Epithelial cell of esophagus (primary cell): ENCODE results near the gene GPR61.

Experiments
- DNase-seq: peaks from one replicate; pipeline ENCODE4 v3.0.0; 2010; ENCODE audit warnings: low read depth
- H3K4me3 ChIP-seq: 2 replicates; pipeline ENCODE4 v1.5.1; 2011; ENCODE audit warnings: mild to moderate bottlenecking, low read length, control low read depth
- TF ChIP-seq, protein P1 (sequence below): IDR thresholded peaks from 2 replicates; pipeline ENCODE4 v1.5.1; 2011; ENCODE audit warnings: low read depth, mild to moderate bottlenecking, low read length, control low read depth, inconsistent platforms; ENCODE audit not compliant: insufficient read depth; ENCODE audit errors: missing control alignments

GPR61 gene

DNA sequence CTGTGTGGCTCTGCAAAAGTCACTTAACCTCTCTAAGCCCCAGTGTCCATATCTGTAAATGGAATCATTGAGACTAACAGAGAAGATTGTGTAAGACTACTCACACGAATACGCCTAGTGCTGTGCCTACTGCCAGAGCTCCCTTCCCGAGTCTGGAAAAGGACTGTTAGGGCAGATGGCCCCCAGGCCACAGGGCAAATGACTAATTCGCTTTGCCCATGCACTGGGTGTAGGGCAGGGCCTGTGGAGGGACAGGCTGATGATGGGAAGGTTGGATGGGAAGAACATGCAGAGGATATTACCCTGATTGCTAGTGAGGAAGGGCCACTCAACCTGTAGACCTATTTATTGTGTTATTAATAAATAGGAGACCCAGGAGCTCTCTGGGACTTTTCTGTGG lies 4.2 kb upstream of the GPR61 start:
- TF ChIP-seq, protein P1, sequence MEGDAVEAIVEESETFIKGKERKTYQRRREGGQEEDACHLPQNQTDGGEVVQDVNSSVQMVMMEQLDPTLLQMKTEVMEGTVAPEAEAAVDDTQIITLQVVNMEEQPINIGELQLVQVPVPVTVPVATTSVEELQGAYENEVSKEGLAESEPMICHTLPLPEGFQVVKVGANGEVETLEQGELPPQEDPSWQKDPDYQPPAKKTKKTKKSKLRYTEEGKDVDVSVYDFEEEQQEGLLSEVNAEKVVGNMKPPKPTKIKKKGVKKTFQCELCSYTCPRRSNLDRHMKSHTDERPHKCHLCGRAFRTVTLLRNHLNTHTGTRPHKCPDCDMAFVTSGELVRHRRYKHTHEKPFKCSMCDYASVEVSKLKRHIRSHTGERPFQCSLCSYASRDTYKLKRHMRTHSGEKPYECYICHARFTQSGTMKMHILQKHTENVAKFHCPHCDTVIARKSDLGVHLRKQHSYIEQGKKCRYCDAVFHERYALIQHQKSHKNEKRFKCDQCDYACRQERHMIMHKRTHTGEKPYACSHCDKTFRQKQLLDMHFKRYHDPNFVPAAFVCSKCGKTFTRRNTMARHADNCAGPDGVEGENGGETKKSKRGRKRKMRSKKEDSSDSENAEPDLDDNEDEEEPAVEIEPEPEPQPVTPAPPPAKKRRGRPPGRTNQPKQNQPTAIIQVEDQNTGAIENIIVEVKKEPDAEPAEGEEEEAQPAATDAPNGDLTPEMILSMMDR: no peak
- no peak for DNase-seq
- no peak overlapping the region for H3K4me3 ChIP-seq

DNA sequence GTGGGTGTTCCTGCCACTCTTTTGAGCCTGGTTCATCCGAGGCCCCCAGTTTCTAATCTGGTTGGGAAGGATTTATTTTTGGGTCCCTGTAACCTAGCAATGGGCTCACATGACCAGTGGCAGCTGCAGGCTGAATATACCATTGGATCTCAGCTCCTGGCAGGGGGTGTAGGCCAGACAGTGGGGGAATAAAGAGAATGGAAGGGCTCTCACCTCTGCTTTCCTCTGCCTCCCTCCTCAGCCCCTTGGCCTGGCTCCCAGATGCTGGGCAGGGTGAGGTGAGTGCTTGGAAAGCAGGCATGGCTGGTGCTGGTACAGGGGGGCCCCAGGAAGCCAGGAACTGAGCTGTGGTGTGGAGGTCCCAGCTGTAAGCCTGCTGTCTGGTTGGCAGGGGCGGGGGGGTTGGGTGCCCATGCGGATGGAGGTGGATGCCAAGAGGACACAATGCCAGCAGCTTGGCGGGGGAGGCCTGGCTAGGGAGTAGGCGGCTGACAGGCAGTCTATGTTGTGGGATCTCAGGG lies 3.6 kb upstream of the GPR61 start:
- H3K4me3 ChIP-seq: no peak overlapping the region
- TF ChIP-seq, protein P1: no peak
- DNase-seq: no peak

DNA sequence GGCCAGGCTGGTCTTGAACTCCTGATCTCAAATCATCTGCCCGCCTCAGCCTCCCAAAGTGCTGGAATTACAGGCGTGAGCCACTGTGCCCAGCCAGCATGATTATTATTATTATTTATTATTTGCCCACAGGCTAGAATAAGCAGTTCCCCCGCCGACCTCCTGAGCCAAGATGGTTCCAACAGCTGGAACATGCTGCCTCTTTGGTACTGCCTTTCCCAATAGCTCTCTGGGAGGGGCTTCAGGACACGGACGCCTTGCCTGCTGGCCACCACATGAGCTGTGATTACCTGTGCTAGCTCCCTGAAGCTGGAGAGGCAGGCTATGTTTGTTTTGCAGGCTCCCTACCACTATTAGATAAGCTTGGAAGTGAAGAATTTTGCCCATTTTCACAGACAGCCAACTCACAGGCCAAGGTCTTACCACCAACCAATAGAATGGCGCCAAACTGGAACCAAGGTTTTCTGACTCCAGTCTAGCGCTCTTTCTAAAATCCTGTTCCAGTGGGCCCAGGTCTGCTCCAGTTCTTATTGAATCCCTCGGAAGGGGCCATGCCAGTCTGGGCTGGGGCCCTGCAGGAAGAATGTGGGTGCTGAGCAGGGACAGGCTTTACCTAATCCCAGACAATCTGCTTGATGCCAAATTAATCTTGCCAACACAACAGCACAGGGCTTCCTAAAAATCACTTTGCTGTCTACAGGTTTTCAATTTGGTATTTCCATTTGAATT lies 2.1 kb upstream of the GPR61 start:
- DNase-seq: no peak
- no peak overlapping the region for H3K4me3 ChIP-seq
- TF ChIP-seq, protein P1: no peak

DNA sequence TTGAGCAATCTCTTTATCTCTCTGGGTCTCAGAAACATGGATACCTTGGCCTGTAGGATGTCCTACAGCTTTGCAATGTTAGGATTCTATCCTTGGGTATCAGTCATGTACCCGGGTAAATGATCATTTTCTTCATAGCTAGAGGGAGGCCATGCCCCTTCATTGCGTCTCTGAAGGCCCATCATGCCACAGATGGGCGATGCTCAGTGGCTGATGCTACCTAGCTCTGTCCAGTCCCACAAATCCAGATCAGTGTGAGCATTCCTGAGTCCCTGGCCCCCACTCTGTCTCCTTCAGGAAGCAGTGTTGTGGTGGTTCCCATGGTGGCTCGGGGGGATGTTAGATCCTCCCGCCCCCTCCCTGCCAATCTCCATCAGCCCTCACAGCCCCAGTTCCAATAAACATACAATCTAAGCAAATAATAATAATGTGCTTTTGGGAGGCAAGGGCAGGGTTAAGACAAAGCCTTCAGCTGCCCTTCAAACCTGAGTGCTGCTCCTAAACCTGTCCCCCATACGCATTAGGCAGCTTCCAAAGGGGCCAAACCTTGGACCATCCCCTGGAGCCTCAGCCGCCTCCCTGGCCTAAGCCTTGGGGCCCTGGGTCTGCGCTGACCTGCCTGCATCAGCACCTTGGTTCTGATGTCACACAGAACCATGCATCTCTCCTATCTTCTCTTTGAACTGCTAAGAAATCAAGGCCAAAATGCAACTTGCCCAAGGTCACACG lies 681 bp upstream of the GPR61 start:
- H3K4me3 ChIP-seq: no peak overlapping the region
- DNase-seq: no peak
- TF ChIP-seq, protein P1: no peak

DNA sequence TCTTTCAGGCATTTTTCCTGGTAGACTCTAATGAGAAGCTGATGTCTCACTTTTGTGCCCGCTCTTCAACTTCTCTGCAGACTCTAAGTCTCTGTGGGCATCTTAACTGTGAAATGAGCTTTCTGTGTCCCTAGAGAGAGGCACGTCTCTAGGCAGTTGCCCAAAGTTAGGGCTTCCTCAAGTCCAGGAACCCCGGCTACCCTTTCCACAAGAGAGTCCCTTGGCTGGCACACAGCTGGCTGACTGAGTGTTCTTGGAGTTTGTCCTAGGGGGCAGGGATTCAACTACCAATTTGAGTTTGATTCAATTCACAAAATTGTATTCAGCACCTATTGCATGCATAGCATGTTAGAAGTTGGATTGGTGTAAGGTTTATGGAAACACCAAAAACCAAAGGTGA lies 1.4 kb downstream of the GPR61 start:
- DNase-seq: no peak
- TF ChIP-seq, protein P1: no peak
- no peak overlapping the region for H3K4me3 ChIP-seq

DNA sequence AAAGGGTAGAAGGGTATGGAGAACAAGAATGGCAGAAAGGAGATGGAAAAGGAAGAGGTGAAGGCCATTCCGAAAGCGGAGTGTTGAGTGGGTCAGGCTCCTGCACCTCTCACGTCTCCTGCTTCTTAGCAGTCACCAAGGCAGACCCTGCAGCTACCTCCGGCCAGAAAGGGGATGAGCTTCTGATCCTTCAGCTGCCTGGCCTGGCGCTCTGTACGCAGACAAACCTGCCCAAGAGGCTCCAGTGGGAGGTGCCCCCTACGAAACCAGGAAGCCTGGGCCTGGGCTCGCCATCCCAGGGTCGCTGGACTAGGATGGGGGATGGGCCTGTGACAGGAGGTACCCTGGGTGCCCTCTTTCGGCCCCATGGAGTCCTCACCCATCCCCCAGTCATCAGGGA lies 3.0 kb downstream of the GPR61 start:
- TF ChIP-seq, protein P1: no peak
- no peak for DNase-seq
- no peak overlapping the region for H3K4me3 ChIP-seq
